H9 (cell line): ENCODE data around the gene ELF2. TPM values are rescaled to one million over a fixed set of nuclear protein-coding genes. Genes with fewer than 3 reads are reported as not detected.

Experiments
- DNase-seq: peaks from one replicate; pipeline ENCODE4 v3.0.0-alpha.2; 2017
- H2AFZ ChIP-seq: one replicate; pipeline ENCODE4 v1.6.1; 2013; ENCODE audit warnings: mild to moderate bottlenecking, low read length, control low read depth, moderate library complexity
- H2AK5ac ChIP-seq: 2 replicates; pipeline ENCODE4 v1.6.1; 2013; ENCODE audit warnings: low read length, control low read depth, mixed read lengths; ENCODE audit not compliant: insufficient read length
- H2BK120ac ChIP-seq: one replicate; pipeline ENCODE4 v1.6.1; 2013; ENCODE audit warnings: low read depth, mild to moderate bottlenecking, low read length, control low read depth, inconsistent platforms; ENCODE audit not compliant: poor library complexity, severe bottlenecking
- H2BK12ac ChIP-seq: 2 replicates; pipeline ENCODE4 v1.6.1; 2013; ENCODE audit warnings: low read length, control low read depth, mixed read lengths, low read depth; ENCODE audit not compliant: insufficient read length
- H2BK15ac ChIP-seq: 2 replicates; pipeline ENCODE4 v1.6.1; 2013; ENCODE audit warnings: low read depth, low read length, control low read depth
- H2BK20ac ChIP-seq: one replicate; pipeline ENCODE4 v1.6.1; 2013; ENCODE audit warnings: low read depth, mild to moderate bottlenecking, low read length, control low read depth, inconsistent platforms; ENCODE audit not compliant: poor library complexity, severe bottlenecking
- H2BK5ac ChIP-seq: 2 replicates; pipeline ENCODE4 v1.6.1; 2013; ENCODE audit warnings: low read length, control low read depth, mixed read lengths; ENCODE audit not compliant: insufficient read length
- H3K14ac ChIP-seq: 2 replicates; pipeline ENCODE4 v1.6.1; 2013; ENCODE audit warnings: low read length, control low read depth; ENCODE audit not compliant: insufficient read depth
- H3K18ac ChIP-seq: 2 replicates; pipeline ENCODE4 v1.6.1; 2013; ENCODE audit warnings: low read depth, mild to moderate bottlenecking, mixed read lengths, low read length, control low read depth; ENCODE audit not compliant: insufficient read length
- H3K23ac ChIP-seq: 2 replicates; pipeline ENCODE4 v1.6.1; 2013; ENCODE audit warnings: low read length, control low read depth, mixed read lengths, low read depth; ENCODE audit not compliant: insufficient read length
- H3K23me2 ChIP-seq: 2 replicates; pipeline ENCODE4 v1.6.1; 2013; ENCODE audit warnings: low read depth, mild to moderate bottlenecking, mixed read lengths, low read length, control low read depth; ENCODE audit not compliant: insufficient read length, poor library complexity, severe bottlenecking
- H3K27ac ChIP-seq: 2 replicates; pipeline ENCODE4 v1.5.1; 2013; ENCODE audit warnings: low read length, control low read depth, mixed read lengths, low read depth; ENCODE audit not compliant: insufficient read length
- H3K27me3 ChIP-seq: 2 replicates; pipeline ENCODE4 v1.6.1; 2013; ENCODE audit warnings: low read length, control low read depth, inconsistent platforms; ENCODE audit not compliant: insufficient read depth
- H3K4ac ChIP-seq: 2 replicates; pipeline ENCODE4 v1.6.1; 2013; ENCODE audit warnings: low read depth, mild to moderate bottlenecking, control low read depth, inconsistent platforms, low read length, moderate library complexity
- H3K4me1 ChIP-seq: 2 replicates; pipeline ENCODE4 v1.6.1; 2013; ENCODE audit warnings: low read length, control low read depth, inconsistent platforms; ENCODE audit not compliant: insufficient read depth
- H3K4me2 ChIP-seq: 2 replicates; pipeline ENCODE4 v1.6.1; 2013; ENCODE audit warnings: low read length, control low read depth, mixed read lengths; ENCODE audit not compliant: insufficient read length, insufficient read depth
- H3K56ac ChIP-seq: 2 replicates; pipeline ENCODE4 v1.6.1; 2013; ENCODE audit warnings: low read depth, mild to moderate bottlenecking, mixed read lengths, low read length, control low read depth; ENCODE audit not compliant: insufficient read length
- H3K79me1 ChIP-seq: 2 replicates; pipeline ENCODE4 v1.6.1; 2013; ENCODE audit warnings: low read depth, mild to moderate bottlenecking, moderate library complexity, low read length, control low read depth, inconsistent platforms; ENCODE audit not compliant: insufficient read depth, poor library complexity, severe bottlenecking
- H3K79me2 ChIP-seq: 2 replicates; pipeline ENCODE4 v1.6.1; 2013; ENCODE audit warnings: low read length, control low read depth, inconsistent platforms; ENCODE audit not compliant: insufficient read depth
- H3K9ac ChIP-seq: 2 replicates; pipeline ENCODE4 v1.6.1; 2013; ENCODE audit warnings: low read length, control low read depth, mixed read lengths; ENCODE audit not compliant: insufficient read length; ENCODE audit errors: extremely low read depth
- H3K9me3 ChIP-seq: one replicate; pipeline ENCODE4 v1.6.1; 2013; ENCODE audit warnings: low read depth, low read length, inconsistent platforms; ENCODE audit not compliant: control insufficient read depth
- H3T11ph ChIP-seq: one replicate; pipeline ENCODE4 v1.6.1; 2013; ENCODE audit warnings: mild to moderate bottlenecking, low read length, control low read depth, inconsistent platforms
- H4K20me1 ChIP-seq: one replicate; pipeline ENCODE4 v1.6.1; 2013; ENCODE audit not compliant: control insufficient read depth, insufficient read length, insufficient read depth
- H4K5ac ChIP-seq: 2 replicates; pipeline ENCODE4 v1.6.1; 2013; ENCODE audit warnings: low read depth, mild to moderate bottlenecking, mixed read lengths, low read length, control low read depth; ENCODE audit not compliant: insufficient read length
- H4K8ac ChIP-seq: replicated peaks from 2 replicates; pipeline ENCODE4 v1.6.1; 2013; ENCODE audit warnings: low read length, control low read depth, mixed read lengths, low read depth; ENCODE audit not compliant: insufficient read length
- H4K91ac ChIP-seq: 2 replicates; pipeline ENCODE4 v1.6.1; 2013; ENCODE audit warnings: low read depth, mild to moderate bottlenecking, moderate library complexity, mixed read lengths, low read length, control low read depth; ENCODE audit not compliant: insufficient read length
- H3K27ac Mint-ChIP-seq, 3 experiments: 2 replicates in 2 of 3; 3 replicates in 1 of 3; pipeline ENCODE4 v1.8.0; 2020 to 2021; ENCODE audit warnings: mixed read lengths in 3 of 3, mild to moderate bottlenecking in 1 of 3, moderate library complexity in 1 of 3
- H3K27me3 Mint-ChIP-seq: 2 replicates; pipeline ENCODE4 v1.8.0; 2021; ENCODE audit warnings: low read depth, mild to moderate bottlenecking, moderate library complexity, mixed read lengths
- H3K36me3 Mint-ChIP-seq, 3 experiments: 2 replicates in 2 of 3; 3 replicates in 1 of 3; pipeline ENCODE4 v1.8.0; 2020 to 2021; ENCODE audit warnings: low read depth in 3 of 3, mixed read lengths in 3 of 3; ENCODE audit not compliant: insufficient read depth in 1 of 3
- H3K4me1 Mint-ChIP-seq, 2 experiments: 2 replicates each; pipeline ENCODE4 v1.8.0; 2020; ENCODE audit warnings: mixed read lengths in 2 of 2
- H3K4me3 Mint-ChIP-seq, 2 experiments: 2 replicates in 1 of 2; 3 replicates in 1 of 2; pipeline ENCODE4 v1.8.0; 2020 to 2021; ENCODE audit warnings: mild to moderate bottlenecking in 2 of 2, mixed read lengths in 2 of 2, moderate library complexity in 1 of 2
- H3K9me3 Mint-ChIP-seq, 2 experiments: 2 replicates in 1 of 2; 3 replicates in 1 of 2; pipeline ENCODE4 v1.8.0; 2020; ENCODE audit warnings: mild to moderate bottlenecking in 2 of 2, mixed read lengths in 2 of 2, moderate library complexity in 1 of 2
- CTCF ChIP-seq: fragments of 200-600 bp; sonication (generic); conservative IDR thresholded peaks from 3 replicates; pipeline ENCODE4 v1.8.0; 2021; ENCODE audit warnings: antibody characterized with exemption, mild to moderate bottlenecking
- whole genome bisulfite sequencing: extraction: QIAGEN DNeasy Blood & Tissue Kit; methylation state at CpG from one replicate; pipeline ENCODE4 v1.1.7; 2013; ENCODE audit warnings: missing lambda C conversion rate, low lambda C conversion rate, mixed read lengths; ENCODE audit not compliant: insufficient read length; ENCODE audit errors: extremely low coverage; 5-methylcytosine and 5-hydroxymethylcytosine counted together
- total RNA-seq: library from RNA; stranded (reverse); gene quantifications from 2 replicates; pipeline ENCODE4 v1.2.1, GENCODE V29; 2021

ELF2 gene
- total RNA-seq, 1 experiment from 2014 or later = 49.6 TPM

- Histone ChIP-seq H3K9ac (no peak overlapping the region), H2BK5ac (no peak overlapping the region), H2AK5ac (no peak overlapping the region), H2BK120ac (no peak overlapping the region), H2BK12ac (no peak overlapping the region), H3K4me1 (no peaks in the 10 kb centered on the region; the same call in 1 of the 2 replicates), H3K79me1 (no peaks in the 10 kb centered on the region), H4K91ac (no peak overlapping the region), H3K4me2 (no peak overlapping the region), H4K20me1 (no peaks in the 10 kb centered on the region), H3K56ac (no peak overlapping the region), H2AFZ (no peak overlapping the region), H3K23ac (no peak overlapping the region), H3K27ac (no peak overlapping the region), H2BK20ac (no peak overlapping the region), H3K79me2 (no peaks in the 10 kb centered on the region), H3K4ac (no peak overlapping the region), H3T11ph (no peak overlapping the region), H2BK15ac (no peak overlapping the region), H3K14ac (no peak overlapping the region), H3K9me3 (no peaks in the 10 kb centered on the region), H3K23me2 (no peaks in the 10 kb centered on the region), H4K8ac (no peak overlapping the region), H4K5ac (no peak overlapping the region), H3K27me3 (no peaks in the 10 kb centered on the region), H3K18ac (no peak overlapping the region)
- Mint-ChIP-seq H3K4me3 (no peak overlapping the region), H3K4me1 (peaks cover 3 to 8% of the 10 kb centered on the region in 2 experiments), H3K27ac (peak overlapping the region in 1 of 3 experiments; percentile 11; a peak in 1 of 7 replicates), H3K36me3 (no peaks in the 10 kb centered on the region), H3K9me3 (no peaks in the 10 kb centered on the region), H3K27me3 (no peaks in the 10 kb centered on the region)
- TF ChIP-seq CTCF = no peak
- WGBS = no CpG with 5 or more reads among the region's 3 CpGs
- no peak for DNase-seq
Measured at GRCh38 chr4:139207247-139207646, 30.2 kb upstream of the ELF2 start.
